ENCODE results near the gene MACIR. TPM values are rescaled to one million over a fixed set of nuclear protein-coding genes. Genes with fewer than 3 reads are reported as not detected.

Gene MACIR
- total RNA-seq, 5 donors from 2014 or later (not counting 1 experiment from before 2014, with no cell fraction given), result 1.0 to 4.6 (median 3.7) TPM

DNA sequence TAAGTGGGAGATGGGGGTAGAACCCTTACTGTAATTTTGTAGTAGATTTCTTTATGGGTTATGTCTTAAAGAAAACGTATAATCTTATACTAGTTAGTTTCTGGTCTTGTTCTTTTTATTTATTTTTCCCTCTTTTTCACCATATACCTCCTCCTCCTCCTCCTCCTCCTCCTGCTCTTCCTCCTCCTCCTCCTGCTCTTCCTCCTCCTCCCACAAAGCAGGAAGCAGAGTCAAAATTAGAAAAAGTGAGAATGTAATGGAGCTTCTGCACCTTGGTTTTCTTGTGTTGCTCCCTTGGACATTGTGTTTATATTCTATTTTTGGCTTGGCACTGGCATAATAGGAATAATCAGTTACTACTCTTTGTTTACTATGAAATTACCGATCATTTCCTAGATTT, 4.5 kb downstream of the MACIR start:
- no peaks in the 10 kb centered on the region for H3K9me3 ChIP-seq
- DNase-seq, result no peak
- peaks cover 0 to 6% of the 10 kb centered on the region in 2 experiments for H3K4me1 ChIP-seq (ENCODE audit: control insufficient read depth in 1 of 2, extremely low read depth in 1 of 2, insufficient read depth in 2 of 2, low read length in 2 of 2)
- no CpG with 5 or more reads among the region's 2 CpGs for WGBS (ENCODE audit: insufficient coverage)
- Mint-ChIP-seq H3K27ac (no peak overlapping the region), H3K4me3 (no peak overlapping the region), H3K4me1 (peaks cover 11 to 22% (median 15%) of the 10 kb centered on the region in 3 donors), H3K27me3 (no peaks in the 10 kb centered on the region), H3K9me3 (no peaks in the 10 kb centered on the region), H3K36me3 (peaks cover 5% of the 10 kb centered on the region)
- POLR2A ChIA-PET, result interaction anchor here in 1 of 2 donors (0.7 kb wide), 1 partner anchor 75 kb away, joined by 4 read pairs; no protein-coding TSS in a partner anchor
- no peaks in the 10 kb centered on the region for H3K36me3 ChIP-seq (ENCODE audit: control insufficient read depth in 2 of 2, extremely low read depth in 1 of 2, insufficient read depth in 1 of 2, low read length in 1 of 2)
- no peak overlapping the region for H3K27ac ChIP-seq (ENCODE audit: low read length)
- CTCF ChIA-PET, result no interaction called here
- no peak overlapping the region for H3K4me3 ChIP-seq (ENCODE audit: control insufficient read depth in 1 of 2, extremely low read depth in 1 of 2, low read length in 1 of 2)
- no peak for ATAC-seq (replicated peaks in 1 of 4)
- no peaks in the 10 kb centered on the region for H3K27me3 ChIP-seq (replicated peaks in 1 of 2; ENCODE audit: control insufficient read depth in 2 of 2, extremely low read depth in 1 of 2, insufficient read depth in 2 of 2, low read length in 1 of 2)

DNA sequence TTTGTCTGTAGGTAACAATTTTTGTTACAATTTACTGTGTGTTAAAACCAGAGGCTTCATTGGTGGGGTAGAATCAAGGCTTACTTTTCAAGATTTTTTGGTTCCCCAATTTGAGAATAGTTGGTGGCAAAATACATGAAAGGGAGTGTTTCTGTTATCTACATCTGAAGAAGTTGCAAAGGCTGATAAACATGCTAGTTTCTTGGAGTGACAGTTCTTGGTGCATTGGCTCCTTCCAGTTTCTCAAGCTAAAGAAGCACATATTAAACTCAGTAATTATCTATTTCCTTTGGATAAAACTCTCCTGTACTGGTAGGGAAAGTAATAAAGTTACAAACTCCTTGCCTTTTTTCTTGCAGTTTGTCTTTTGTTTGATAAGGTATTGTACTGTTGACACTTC, 5.9 kb downstream of the MACIR start:
- Mint-ChIP-seq H3K27ac (no peak overlapping the region), H3K27me3 (no peaks in the 10 kb centered on the region), H3K4me1 (peaks cover 11 to 24% (median 14%) of the 10 kb centered on the region in 3 donors), H3K9me3 (no peaks in the 10 kb centered on the region), H3K36me3 (peaks cover 5% of the 10 kb centered on the region), H3K4me3 (no peak overlapping the region)
- Histone ChIP-seq H3K4me3 (ENCODE audit: control insufficient read depth in 1 of 2, extremely low read depth in 1 of 2, low read length in 1 of 2) (no peak overlapping the region), H3K27me3 (replicated peaks in 1 of 2; ENCODE audit: control insufficient read depth in 2 of 2, extremely low read depth in 1 of 2, insufficient read depth in 2 of 2, low read length in 1 of 2) (no peaks in the 10 kb centered on the region), H3K4me1 (ENCODE audit: control insufficient read depth in 1 of 2, extremely low read depth in 1 of 2, insufficient read depth in 2 of 2, low read length in 2 of 2) (peaks cover under 1 to 5% of the 10 kb centered on the region in 2 experiments), H3K27ac (ENCODE audit: low read length) (no peak overlapping the region), H3K36me3 (ENCODE audit: control insufficient read depth in 2 of 2, extremely low read depth in 1 of 2, insufficient read depth in 1 of 2, low read length in 1 of 2) (no peaks in the 10 kb centered on the region), H3K9me3 (no peaks in the 10 kb centered on the region)
- POLR2A ChIA-PET, result no interaction called here
- DNase-seq (no peak), ATAC-seq (replicated peaks in 1 of 4) (no peak)
- CTCF ChIA-PET, result no interaction called here

DNA sequence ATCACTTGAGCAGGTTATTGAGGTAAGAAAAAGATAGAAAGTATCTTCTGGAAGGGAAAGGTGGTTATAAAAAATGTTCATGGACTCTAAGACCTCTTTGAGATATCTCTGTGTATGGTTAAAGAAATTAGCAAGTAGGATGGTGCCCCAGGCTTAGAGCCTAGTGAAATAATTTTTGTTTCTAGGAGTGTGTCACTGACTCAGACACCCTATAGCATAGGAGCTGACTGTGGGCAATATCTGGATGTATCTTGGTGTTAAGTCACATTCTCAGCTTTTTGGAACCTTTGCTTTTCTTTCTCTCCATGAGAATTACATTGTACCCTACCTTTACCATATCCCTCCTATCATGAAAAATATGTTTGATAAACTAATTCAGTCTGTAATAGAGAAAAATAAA, 12.0 kb downstream of the MACIR start:
- DNase-seq, result no peak
- peaks cover 7% of the 10 kb centered on the region for H3K36me3 Mint-ChIP-seq
- Histone ChIP-seq H3K4me1 (ENCODE audit: control insufficient read depth in 1 of 2, extremely low read depth in 1 of 2, insufficient read depth in 2 of 2, low read length in 2 of 2) (peaks cover 0 to 2% of the 10 kb centered on the region in 2 experiments), H3K4me3 (ENCODE audit: control insufficient read depth in 1 of 2, extremely low read depth in 1 of 2, low read length in 1 of 2) (no peak overlapping the region), H3K36me3 (ENCODE audit: control insufficient read depth in 2 of 2, extremely low read depth in 1 of 2, insufficient read depth in 1 of 2, low read length in 1 of 2) (no peaks in the 10 kb centered on the region), H3K27ac (ENCODE audit: low read length) (no peak overlapping the region), H3K27me3 (replicated peaks in 1 of 2; ENCODE audit: control insufficient read depth in 2 of 2, extremely low read depth in 1 of 2, insufficient read depth in 2 of 2, low read length in 1 of 2) (no peaks in the 10 kb centered on the region), H3K9me3 (no peaks in the 10 kb centered on the region)
- ChIA-PET POLR2A (interaction anchor here in 1 of 2 donors (0.5 kb wide), 1 partner anchor 118 kb away, joined by 5 read pairs; no protein-coding TSS in a partner anchor), CTCF (no interaction called here)
- H3K4me1 Mint-ChIP-seq, result peaks cover 19 to 24% (median 20%) of the 10 kb centered on the region in 3 donors
- no peaks in the 10 kb centered on the region for H3K9me3 Mint-ChIP-seq
- no peak overlapping the region for H3K4me3 Mint-ChIP-seq
- H3K27ac Mint-ChIP-seq, result no peak overlapping the region
- no peaks in the 10 kb centered on the region for H3K27me3 Mint-ChIP-seq
- ATAC-seq (replicated peaks in 1 of 4), result no peak

DNA sequence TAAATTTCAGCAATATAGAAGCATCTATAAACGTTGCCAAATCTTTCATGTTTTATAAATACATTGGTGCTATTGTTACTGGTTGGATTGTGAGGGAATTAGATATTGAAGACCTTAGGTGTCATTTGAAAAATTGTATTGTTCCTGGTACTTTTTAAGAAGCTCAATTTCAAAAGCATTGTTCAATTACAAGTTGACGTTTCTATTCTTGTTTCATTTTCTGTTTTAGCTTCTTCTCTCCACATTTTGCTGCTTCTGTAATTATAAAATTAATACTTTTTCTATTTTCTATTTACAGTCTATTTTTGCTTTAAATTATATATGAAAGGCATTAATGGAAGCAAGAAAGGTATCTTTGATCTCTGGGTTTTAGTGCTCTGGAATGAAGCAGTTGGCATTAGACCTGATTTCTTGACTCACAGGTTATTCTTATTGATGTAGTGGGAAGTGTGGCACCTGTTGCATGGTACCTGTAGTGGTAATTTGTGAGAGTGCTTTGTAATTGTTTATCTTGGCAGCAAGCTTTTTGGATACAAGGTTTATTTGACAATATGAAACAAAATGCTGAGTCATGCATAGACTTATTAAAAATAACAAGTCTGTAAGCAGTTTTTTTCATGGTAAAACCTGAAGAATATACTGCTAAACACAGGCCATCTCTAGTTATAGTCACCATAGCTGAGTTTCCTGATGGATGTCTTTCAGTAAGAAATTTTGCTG, 13.2 kb downstream of the MACIR start:
- no peak for DNase-seq
- Histone ChIP-seq H3K4me1 (ENCODE audit: control insufficient read depth in 1 of 2, extremely low read depth in 1 of 2, insufficient read depth in 2 of 2, low read length in 2 of 2) (peaks cover 0 to 2% of the 10 kb centered on the region in 2 experiments), H3K36me3 (ENCODE audit: control insufficient read depth in 2 of 2, extremely low read depth in 1 of 2, insufficient read depth in 1 of 2, low read length in 1 of 2) (peaks cover 0 to 8% of the 10 kb centered on the region in 2 donors), H3K9me3 (no peaks in the 10 kb centered on the region), H3K27ac (ENCODE audit: low read length) (no peak overlapping the region), H3K27me3 (replicated peaks in 1 of 2; ENCODE audit: control insufficient read depth in 2 of 2, extremely low read depth in 1 of 2, insufficient read depth in 2 of 2, low read length in 1 of 2) (no peaks in the 10 kb centered on the region), H3K4me3 (ENCODE audit: control insufficient read depth in 1 of 2, extremely low read depth in 1 of 2, low read length in 1 of 2) (no peak overlapping the region)
- POLR2A ChIA-PET, result interaction anchor here in 1 of 2 donors (0.6 to 0.7 kb wide), 2 partner anchors 241 to 830 kb away, joined by 3 read pairs; no protein-coding TSS in a partner anchor
- H3K9me3 Mint-ChIP-seq, result no peaks in the 10 kb centered on the region
- H3K27ac Mint-ChIP-seq, result no peak overlapping the region
- WGBS (ENCODE audit: insufficient coverage), result no CpG with 5 or more reads among the region's 2 CpGs
- CTCF ChIA-PET, result interaction anchor here in 1 of 2 donors (1.1 kb wide), 1 partner anchor 13 kb away, joined by 3 read pairs; the partner anchor contains the start of gene MACIR
- H3K36me3 Mint-ChIP-seq, result peaks cover 13% of the 10 kb centered on the region
- H3K4me3 Mint-ChIP-seq, result peak overlapping the region in 2 of 3 donors; percentile 2 to 25
- H3K4me1 Mint-ChIP-seq, result peaks cover 19 to 24% (median 20%) of the 10 kb centered on the region in 3 donors
- no peak for ATAC-seq (replicated peaks in 1 of 4)
- no peaks in the 10 kb centered on the region for H3K27me3 Mint-ChIP-seq

DNA sequence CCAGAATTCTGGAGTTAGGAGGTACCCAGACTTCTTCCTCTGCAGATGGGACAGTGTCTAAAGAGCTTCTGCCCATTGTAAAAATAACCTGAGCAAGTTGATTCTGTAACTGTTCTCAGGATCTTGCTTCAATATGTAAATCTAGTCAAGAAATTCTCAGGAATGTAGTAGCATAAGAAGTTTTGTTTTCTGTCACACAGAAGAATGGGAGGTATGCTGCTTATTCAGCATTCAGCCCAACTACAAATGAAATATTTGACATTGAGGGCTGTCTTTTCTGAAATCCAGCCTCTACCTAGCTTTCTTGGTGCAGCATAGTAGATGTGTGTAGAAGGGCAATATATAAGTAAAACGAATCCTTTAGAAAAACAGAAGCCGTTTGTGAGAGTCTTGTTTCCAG, 13.8 kb downstream of the MACIR start:
- peaks cover 0 to 8% of the 10 kb centered on the region in 2 donors for H3K36me3 ChIP-seq (ENCODE audit: control insufficient read depth in 2 of 2, extremely low read depth in 1 of 2, insufficient read depth in 1 of 2, low read length in 1 of 2)
- Mint-ChIP-seq H3K27me3 (no peaks in the 10 kb centered on the region), H3K27ac (no peak overlapping the region), H3K36me3 (peaks cover 13% of the 10 kb centered on the region), H3K4me1 (peaks cover 19 to 24% (median 20%) of the 10 kb centered on the region in 3 donors), H3K4me3 (no peak overlapping the region), H3K9me3 (no peaks in the 10 kb centered on the region)
- ChIA-PET POLR2A (no interaction called here), CTCF (interaction anchor here (0.6 to 1.1 kb wide), 4 partner anchors 12 to 230 kb away, joined by 3 read pairs; partner anchors contain the start of gene MACIR (in 1 of the 2))
- no peak overlapping the region for H3K27ac ChIP-seq (ENCODE audit: low read length)
- no peak overlapping the region for H3K4me3 ChIP-seq (ENCODE audit: control insufficient read depth in 1 of 2, extremely low read depth in 1 of 2, low read length in 1 of 2)
- peaks cover 0 to 2% of the 10 kb centered on the region in 2 experiments for H3K4me1 ChIP-seq (ENCODE audit: control insufficient read depth in 1 of 2, extremely low read depth in 1 of 2, insufficient read depth in 2 of 2, low read length in 2 of 2)
- no peaks in the 10 kb centered on the region for H3K9me3 ChIP-seq
- ATAC-seq (replicated peaks in 1 of 4), result no peak
- WGBS (ENCODE audit: insufficient coverage), result 100% methylated on average over 1 of the region's 2 CpGs
- no peak for DNase-seq
- H3K27me3 ChIP-seq (replicated peaks in 1 of 2; ENCODE audit: control insufficient read depth in 2 of 2, extremely low read depth in 1 of 2, insufficient read depth in 2 of 2, low read length in 1 of 2), result no peaks in the 10 kb centered on the region

DNA sequence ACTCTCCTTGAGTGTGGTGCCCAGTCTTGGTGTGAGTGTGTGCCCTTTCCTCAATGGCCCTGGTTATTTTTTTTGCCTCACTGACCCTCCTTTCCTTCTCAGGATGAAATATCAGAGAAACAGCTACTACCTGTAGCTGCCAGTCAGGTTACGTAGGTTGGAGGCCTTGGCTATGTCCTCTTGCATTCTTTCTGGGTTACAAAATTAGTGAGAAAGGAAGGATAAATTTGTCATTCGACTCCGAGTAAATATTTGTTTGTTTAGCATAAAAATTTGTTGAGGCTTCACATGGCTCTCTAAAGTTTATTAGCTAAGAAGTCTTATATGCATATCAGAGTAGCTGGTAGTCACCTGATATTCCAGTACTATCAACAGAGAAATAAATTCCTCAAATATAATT, 15.4 kb downstream of the MACIR start:
- no peak for ATAC-seq (replicated peaks in 1 of 4)

More for the DNA sequence above, 15.4 kb downstream of the MACIR start:
- Histone ChIP-seq H3K27me3 (replicated peaks in 1 of 2; ENCODE audit: control insufficient read depth in 2 of 2, extremely low read depth in 1 of 2, insufficient read depth in 2 of 2, low read length in 1 of 2) (no peaks in the 10 kb centered on the region), H3K4me1 (ENCODE audit: control insufficient read depth in 1 of 2, extremely low read depth in 1 of 2, insufficient read depth in 2 of 2, low read length in 2 of 2) (peaks cover 0 to 2% of the 10 kb centered on the region in 2 experiments), H3K4me3 (ENCODE audit: control insufficient read depth in 1 of 2, extremely low read depth in 1 of 2, low read length in 1 of 2) (no peak overlapping the region), H3K9me3 (no peaks in the 10 kb centered on the region), H3K36me3 (ENCODE audit: control insufficient read depth in 2 of 2, extremely low read depth in 1 of 2, insufficient read depth in 1 of 2, low read length in 1 of 2) (peaks cover 0 to 8% of the 10 kb centered on the region in 2 donors), H3K27ac (ENCODE audit: low read length) (no peak overlapping the region)
- Mint-ChIP-seq H3K27me3 (no peaks in the 10 kb centered on the region), H3K27ac (no peak overlapping the region), H3K4me3 (no peak overlapping the region), H3K36me3 (peaks cover 13% of the 10 kb centered on the region), H3K9me3 (no peaks in the 10 kb centered on the region), H3K4me1 (peaks cover 19 to 22% (median 20%) of the 10 kb centered on the region in 3 donors)
- DNase-seq, result no peak
- WGBS (ENCODE audit: insufficient coverage), result 100% methylated on average over 2 of the region's 3 CpGs
- ChIA-PET POLR2A (interaction anchor here in 1 of 2 donors (0.6 kb wide), 1 partner anchor 678 kb away, joined by 4 read pairs; no protein-coding TSS in a partner anchor), CTCF (interaction anchor here in 1 of 2 donors (0.6 kb wide), 1 partner anchor 26 kb away, joined by 5 read pairs; no protein-coding TSS in a partner anchor)
